ENCODE data around the gene CYB561D2. TPM values are rescaled to one million over a fixed set of nuclear protein-coding genes. Genes with fewer than 3 reads are reported as not detected.

Gene CYB561D2
- polyA plus RNA-seq, 1 experiment, result 14.5 TPM

- no peak for TF ChIP-seq CTCF (IDR thresholded peaks at IDR 0.05; ENCODE audit: low read depth, low read length)
- H3K9me3 ChIP-seq (ENCODE audit: control insufficient read depth, insufficient read depth, low read length), result peaks cover 3% of the 10 kb centered on the region; the same call in 1 of the 2 replicates
- peaks cover 18% of the 10 kb centered on the region for H3K27me3 ChIP-seq (ENCODE audit: control insufficient read depth, insufficient read depth, low read length)
- no peak for DNase-seq (ENCODE audit: low read depth, low spot score)
- H3K27ac ChIP-seq (ENCODE audit: low read depth, low read length), result no peak overlapping the region
- no peak overlapping the region for H3K4me3 ChIP-seq (ENCODE audit: low read depth, low read length)
- ChIA-PET CTCF (interaction anchor here (1.0 to 1.6 kb wide), 2 partner anchors 176 to 184 kb away, joined by 4 to 5 read pairs; no protein-coding TSS in a partner anchor), POLR2A (no interaction called here)
Observed at GRCh38 chr3:50365842-50366220, 15.2 kb downstream of the CYB561D2 start.

DNA sequence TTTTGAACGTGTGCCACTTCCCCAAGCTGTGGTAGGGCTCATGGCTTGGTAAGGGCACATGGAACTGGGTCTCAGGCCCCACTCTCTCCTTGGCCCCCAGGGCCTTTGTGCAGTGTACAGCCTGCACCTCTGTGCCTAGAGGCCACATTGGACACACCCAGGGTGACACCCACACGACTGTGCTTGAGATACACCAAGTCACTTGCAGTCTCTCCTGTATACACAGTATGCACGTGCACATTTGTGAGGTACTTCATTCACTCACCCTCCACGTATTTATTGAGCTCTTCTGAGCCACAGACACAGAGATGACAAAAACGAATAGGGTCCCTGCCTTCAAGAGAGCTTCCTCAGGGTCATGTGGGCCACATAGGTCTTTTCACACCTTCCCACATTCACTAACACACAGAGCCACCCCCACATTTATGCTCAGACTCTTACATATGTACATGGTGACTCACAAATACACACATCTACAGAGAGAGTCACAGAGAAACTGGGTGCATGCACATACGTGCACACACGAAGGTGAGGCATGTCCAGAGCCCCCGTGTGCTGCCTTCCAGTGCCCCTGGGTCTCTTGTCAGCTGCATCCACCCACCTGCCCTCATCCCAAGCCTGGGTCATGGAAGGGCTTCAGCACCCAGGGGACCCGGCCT lies 18.5 kb downstream of the CYB561D2 start:
- Histone ChIP-seq H3K27ac (ENCODE audit: low read depth, low read length) (no peak overlapping the region), H3K9me3 (ENCODE audit: control insufficient read depth, insufficient read depth, low read length) (peaks cover 3% of the 10 kb centered on the region; the same call in 1 of the 2 replicates), H3K27me3 (ENCODE audit: control insufficient read depth, insufficient read depth, low read length) (peaks cover 37% of the 10 kb centered on the region), H3K4me3 (ENCODE audit: low read depth, low read length) (no peak overlapping the region)
- TF ChIP-seq CTCF (IDR thresholded peaks at IDR 0.05; ENCODE audit: low read depth, low read length), result no peak
- POLR2A ChIA-PET, result no interaction called here
- CTCF ChIA-PET, result no interaction called here
- no peak for DNase-seq (ENCODE audit: low read depth, low spot score)

DNA sequence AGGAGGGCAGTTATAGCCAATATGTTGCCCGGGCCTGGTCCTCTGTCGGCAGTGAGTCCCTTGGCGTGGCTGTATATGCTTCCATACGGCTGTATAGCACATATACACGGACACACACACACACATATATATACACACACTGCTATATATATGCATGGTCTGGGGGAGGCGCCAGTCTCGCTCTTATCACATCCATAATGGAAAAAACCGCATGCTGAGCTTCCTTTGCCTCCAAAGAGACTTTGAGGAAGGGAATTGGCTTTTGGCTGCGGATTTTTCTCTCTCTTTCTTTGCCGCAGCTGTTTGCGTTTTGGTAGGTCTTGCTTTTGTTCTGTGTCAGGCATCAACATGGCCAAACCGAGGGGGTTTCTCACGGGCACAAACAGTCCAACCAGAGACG lies 19.9 kb downstream of the CYB561D2 start:
- Histone ChIP-seq H3K27ac (ENCODE audit: low read depth, low read length) (no peak overlapping the region), H3K4me3 (ENCODE audit: low read depth, low read length) (no peak overlapping the region), H3K27me3 (ENCODE audit: control insufficient read depth, insufficient read depth, low read length) (peaks cover 45% of the 10 kb centered on the region), H3K9me3 (ENCODE audit: control insufficient read depth, insufficient read depth, low read length) (peaks cover under 1% of the 10 kb centered on the region; the same call in 1 of the 2 replicates)
- TF ChIP-seq CTCF (IDR thresholded peaks at IDR 0.05; ENCODE audit: low read depth, low read length), result peak; percentile 21; the same call in 1 of the 2 replicates
- ChIA-PET POLR2A (no interaction called here), CTCF (interaction anchor here (0.6 to 2.0 kb wide), 3 partner anchors 169 to 179 kb away, joined by 3 to 10 read pairs (median 3); no protein-coding TSS in a partner anchor)
- no peak for DNase-seq (ENCODE audit: low read depth, low spot score)

- DNase-seq (ENCODE audit: low read depth, low spot score), result no peak
- POLR2A ChIA-PET, result no interaction called here
- H3K27ac ChIP-seq (ENCODE audit: low read depth, low read length), result no peak overlapping the region
Observed at GRCh38 chr3:50371133-50371685, 20.5 kb downstream of the CYB561D2 start.

More at GRCh38 chr3:50371133-50371685, 20.5 kb downstream of the CYB561D2 start:
- H3K27me3 ChIP-seq (ENCODE audit: control insufficient read depth, insufficient read depth, low read length), result peaks cover 40% of the 10 kb centered on the region
- TF ChIP-seq CTCF (IDR thresholded peaks at IDR 0.05; ENCODE audit: low read depth, low read length), result no peak
- H3K4me3 ChIP-seq (ENCODE audit: low read depth, low read length), result no peak overlapping the region
- CTCF ChIA-PET, result interaction anchor here (0.5 to 2.0 kb wide), 4 partner anchors 24 to 179 kb away, joined by 3 to 10 read pairs (median 3); no protein-coding TSS in a partner anchor
- H3K9me3 ChIP-seq (ENCODE audit: control insufficient read depth, insufficient read depth, low read length), result no peaks in the 10 kb centered on the region

All from AG04450 (cell line).